SK-N-SH treated with all-trans-retinoic acid at 6 μM for 48 hours (cell line): ENCODE measurements around the gene PRKCZ.

ENCODE experiments used
- ATAC-seq: fragments of 200-7000 bp; cut with Tn5 transposase; 3 replicates; pipeline ENCODE4 v1.9.1; 2020; ENCODE audit warnings: mild to moderate bottlenecking, moderate library complexity
- ARNTL ChIP-seq: fragments of 450-650 bp; formaldehyde crosslinking; IDR thresholded peaks from 2 replicates; pipeline ENCODE4 v1.5.0; 2020; ENCODE audit warnings: low read depth, mild to moderate bottlenecking, moderate library complexity, borderline replicate concordance
- CSDC2 ChIP-seq: fragments of 250-450 bp; sonication (Bioruptor Pico); IDR thresholded peaks from 2 replicates; pipeline ENCODE4 v1.5.0; 2020; ENCODE audit warnings: mild to moderate bottlenecking, moderate library complexity
- GLIS3 ChIP-seq: fragments of 250-450 bp; sonication (Bioruptor Pico); IDR thresholded peaks from 2 replicates; pipeline ENCODE4 v1.5.0; 2020; ENCODE audit warnings: mild to moderate bottlenecking, moderate library complexity
- ISL1 ChIP-seq: fragments of 250-450 bp; sonication (Bioruptor Pico); IDR thresholded peaks from 2 replicates; pipeline ENCODE4 v2.1.2; 2022; ENCODE audit warnings: mild to moderate bottlenecking, moderate library complexity
- OSR1 ChIP-seq: fragments of 250-450 bp; sonication (Bioruptor Pico); IDR thresholded peaks from 2 replicates; pipeline ENCODE4 v1.8.0; 2022; ENCODE audit warnings: moderate library complexity, mild to moderate bottlenecking, inconsistent platforms
- RARB ChIP-seq: fragments of 250-450 bp; sonication (Bioruptor Pico); IDR thresholded peaks from 2 replicates; pipeline ENCODE4 v1.8.0; 2021; ENCODE audit warnings: mild to moderate bottlenecking, moderate library complexity
- SNAI2 ChIP-seq: fragments of 250-450 bp; sonication (Bioruptor Pico); IDR thresholded peaks from 2 replicates; pipeline ENCODE4 v1.5.0; 2020; ENCODE audit warnings: mild to moderate bottlenecking, moderate library complexity
- TCF4 ChIP-seq: fragments of 250-450 bp; sonication (Bioruptor Pico); IDR thresholded peaks from 2 replicates; pipeline ENCODE4 v1.8.0; 2021; ENCODE audit warnings: mild to moderate bottlenecking, moderate library complexity, borderline replicate concordance
- TOX ChIP-seq: fragments of 250-450 bp; sonication (Bioruptor Pico); IDR thresholded peaks from 2 replicates; pipeline ENCODE4 v1.8.0; 2021; ENCODE audit warnings: mild to moderate bottlenecking, moderate library complexity, borderline replicate concordance
- ZFP3 ChIP-seq: fragments of 250-450 bp; sonication (Bioruptor Pico); IDR thresholded peaks from 2 replicates; pipeline ENCODE4 v1.5.0; 2020; ENCODE audit warnings: mild to moderate bottlenecking, moderate library complexity
- ZFP30 ChIP-seq: fragments of 450-650 bp; formaldehyde crosslinking; IDR thresholded peaks from 2 replicates; pipeline ENCODE4 v1.5.0; 2022; ENCODE audit warnings: mild to moderate bottlenecking, moderate library complexity
- ZNF565 ChIP-seq: fragments of 450-650 bp; formaldehyde crosslinking; conservative IDR thresholded peaks from 2 replicates; pipeline ENCODE4 v1.5.0; 2020; ENCODE audit warnings: low read depth, mild to moderate bottlenecking, moderate library complexity
- ZNF70 ChIP-seq: fragments of 450-650 bp; formaldehyde crosslinking; IDR thresholded peaks from 2 replicates; pipeline ENCODE4 v1.5.0; 2020; ENCODE audit warnings: mild to moderate bottlenecking, moderate library complexity
- ZNF8 ChIP-seq: fragments of 450-650 bp; formaldehyde crosslinking; IDR thresholded peaks from 2 replicates; pipeline ENCODE4 v1.5.0; 2020; ENCODE audit warnings: mild to moderate bottlenecking, moderate library complexity
- TF ChIP-seq, protein P1 (sequence below): fragments of 250-450 bp; sonication (Bioruptor Pico); IDR thresholded peaks from 2 replicates; pipeline ENCODE4 v1.5.1; 2021; ENCODE audit warnings: mild to moderate bottlenecking, moderate library complexity
- TF ChIP-seq, protein P2 (sequence below): fragments of 250-450 bp; sonication (Bioruptor Pico); IDR thresholded peaks from 2 replicates; pipeline ENCODE4 v1.5.0; 2020; ENCODE audit warnings: mild to moderate bottlenecking, moderate library complexity
- TF ChIP-seq, protein P3 (sequence below): fragments of 250-450 bp; sonication (Bioruptor Pico); IDR thresholded peaks from 2 replicates; pipeline ENCODE4 v1.8.0; 2020; ENCODE audit warnings: mild to moderate bottlenecking, moderate library complexity, borderline replicate concordance
- TF ChIP-seq, protein P4 (sequence below): fragments of 250-450 bp; sonication (Bioruptor Pico); IDR thresholded peaks from 2 replicates; pipeline ENCODE4 v1.8.0; 2021; ENCODE audit warnings: low read depth, mild to moderate bottlenecking, moderate library complexity, borderline replicate concordance

Gene PRKCZ

DNA sequence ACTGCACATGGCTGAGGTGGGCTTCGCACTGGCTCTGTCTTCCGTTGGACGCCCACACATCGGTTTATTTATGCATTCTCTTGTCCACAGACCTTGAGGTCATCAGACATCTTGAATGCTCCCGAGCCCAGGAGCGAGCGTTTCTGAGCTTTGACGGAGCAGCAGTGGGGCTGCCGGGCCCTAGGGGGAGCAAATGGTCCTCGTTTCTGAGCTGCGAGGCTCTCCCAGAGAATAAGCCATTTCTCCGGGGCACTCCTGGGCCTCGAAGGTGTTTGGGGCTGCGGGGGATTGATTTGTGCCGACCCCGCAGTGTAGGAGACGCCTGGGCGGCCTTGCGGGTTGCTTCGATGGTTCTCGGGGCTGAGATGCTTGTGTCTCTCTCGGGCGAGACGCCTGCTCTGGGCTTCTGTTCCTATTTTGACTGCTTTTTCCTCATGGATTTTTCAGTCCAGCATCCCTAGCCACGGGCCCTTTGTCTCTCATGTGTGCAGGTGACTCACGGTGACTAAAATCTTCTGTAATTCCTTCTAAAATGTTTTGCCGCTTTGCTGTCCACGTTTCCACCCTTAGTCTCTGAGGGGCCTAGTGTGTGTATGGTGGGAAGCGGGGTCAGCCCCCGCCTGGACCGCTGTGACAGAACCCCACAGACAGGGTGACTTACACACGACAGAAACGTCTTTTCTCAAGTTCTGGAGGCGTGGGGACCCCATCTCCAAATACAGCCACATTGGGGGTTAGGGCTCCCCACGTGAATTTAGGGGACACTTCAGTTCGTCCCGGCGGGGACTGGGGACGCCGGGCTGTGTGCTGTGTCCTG, 82.2 kb downstream of the PRKCZ start:
- peak; percentile 65 for ATAC-seq
- TF ChIP-seq, protein P1, sequence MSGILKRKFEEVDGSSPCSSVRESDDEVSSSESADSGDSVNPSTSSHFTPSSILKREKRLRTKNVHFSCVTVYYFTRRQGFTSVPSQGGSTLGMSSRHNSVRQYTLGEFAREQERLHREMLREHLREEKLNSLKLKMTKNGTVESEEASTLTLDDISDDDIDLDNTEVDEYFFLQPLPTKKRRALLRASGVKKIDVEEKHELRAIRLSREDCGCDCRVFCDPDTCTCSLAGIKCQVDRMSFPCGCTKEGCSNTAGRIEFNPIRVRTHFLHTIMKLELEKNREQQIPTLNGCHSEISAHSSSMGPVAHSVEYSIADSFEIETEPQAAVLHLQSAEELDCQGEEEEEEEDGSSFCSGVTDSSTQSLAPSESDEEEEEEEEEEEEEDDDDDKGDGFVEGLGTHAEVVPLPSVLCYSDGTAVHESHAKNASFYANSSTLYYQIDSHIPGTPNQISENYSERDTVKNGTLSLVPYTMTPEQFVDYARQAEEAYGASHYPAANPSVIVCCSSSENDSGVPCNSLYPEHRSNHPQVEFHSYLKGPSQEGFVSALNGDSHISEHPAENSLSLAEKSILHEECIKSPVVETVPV: no peak
- no peak for TF ChIP-seq OSR1 (CRISPR knock-in tag)
- TF ChIP-seq ZNF70 (CRISPR knock-in tag): no peak
- no peak for TF ChIP-seq GLIS3
- TF ChIP-seq ZFP3 (CRISPR knock-in tag): no peak
- TF ChIP-seq TOX (CRISPR knock-in tag): no peak
- TF ChIP-seq ISL1 (CRISPR knock-in tag): no peak
- TF ChIP-seq, protein P2, sequence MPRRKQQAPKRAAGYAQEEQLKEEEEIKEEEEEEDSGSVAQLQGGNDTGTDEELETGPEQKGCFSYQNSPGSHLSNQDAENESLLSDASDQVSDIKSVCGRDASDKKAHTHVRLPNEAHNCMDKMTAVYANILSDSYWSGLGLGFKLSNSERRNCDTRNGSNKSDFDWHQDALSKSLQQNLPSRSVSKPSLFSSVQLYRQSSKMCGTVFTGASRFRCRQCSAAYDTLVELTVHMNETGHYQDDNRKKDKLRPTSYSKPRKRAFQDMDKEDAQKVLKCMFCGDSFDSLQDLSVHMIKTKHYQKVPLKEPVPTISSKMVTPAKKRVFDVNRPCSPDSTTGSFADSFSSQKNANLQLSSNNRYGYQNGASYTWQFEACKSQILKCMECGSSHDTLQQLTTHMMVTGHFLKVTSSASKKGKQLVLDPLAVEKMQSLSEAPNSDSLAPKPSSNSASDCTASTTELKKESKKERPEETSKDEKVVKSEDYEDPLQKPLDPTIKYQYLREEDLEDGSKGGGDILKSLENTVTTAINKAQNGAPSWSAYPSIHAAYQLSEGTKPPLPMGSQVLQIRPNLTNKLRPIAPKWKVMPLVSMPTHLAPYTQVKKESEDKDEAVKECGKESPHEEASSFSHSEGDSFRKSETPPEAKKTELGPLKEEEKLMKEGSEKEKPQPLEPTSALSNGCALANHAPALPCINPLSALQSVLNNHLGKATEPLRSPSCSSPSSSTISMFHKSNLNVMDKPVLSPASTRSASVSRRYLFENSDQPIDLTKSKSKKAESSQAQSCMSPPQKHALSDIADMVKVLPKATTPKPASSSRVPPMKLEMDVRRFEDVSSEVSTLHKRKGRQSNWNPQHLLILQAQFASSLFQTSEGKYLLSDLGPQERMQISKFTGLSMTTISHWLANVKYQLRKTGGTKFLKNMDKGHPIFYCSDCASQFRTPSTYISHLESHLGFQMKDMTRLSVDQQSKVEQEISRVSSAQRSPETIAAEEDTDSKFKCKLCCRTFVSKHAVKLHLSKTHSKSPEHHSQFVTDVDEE (CRISPR knock-in tag): no peak

DNA sequence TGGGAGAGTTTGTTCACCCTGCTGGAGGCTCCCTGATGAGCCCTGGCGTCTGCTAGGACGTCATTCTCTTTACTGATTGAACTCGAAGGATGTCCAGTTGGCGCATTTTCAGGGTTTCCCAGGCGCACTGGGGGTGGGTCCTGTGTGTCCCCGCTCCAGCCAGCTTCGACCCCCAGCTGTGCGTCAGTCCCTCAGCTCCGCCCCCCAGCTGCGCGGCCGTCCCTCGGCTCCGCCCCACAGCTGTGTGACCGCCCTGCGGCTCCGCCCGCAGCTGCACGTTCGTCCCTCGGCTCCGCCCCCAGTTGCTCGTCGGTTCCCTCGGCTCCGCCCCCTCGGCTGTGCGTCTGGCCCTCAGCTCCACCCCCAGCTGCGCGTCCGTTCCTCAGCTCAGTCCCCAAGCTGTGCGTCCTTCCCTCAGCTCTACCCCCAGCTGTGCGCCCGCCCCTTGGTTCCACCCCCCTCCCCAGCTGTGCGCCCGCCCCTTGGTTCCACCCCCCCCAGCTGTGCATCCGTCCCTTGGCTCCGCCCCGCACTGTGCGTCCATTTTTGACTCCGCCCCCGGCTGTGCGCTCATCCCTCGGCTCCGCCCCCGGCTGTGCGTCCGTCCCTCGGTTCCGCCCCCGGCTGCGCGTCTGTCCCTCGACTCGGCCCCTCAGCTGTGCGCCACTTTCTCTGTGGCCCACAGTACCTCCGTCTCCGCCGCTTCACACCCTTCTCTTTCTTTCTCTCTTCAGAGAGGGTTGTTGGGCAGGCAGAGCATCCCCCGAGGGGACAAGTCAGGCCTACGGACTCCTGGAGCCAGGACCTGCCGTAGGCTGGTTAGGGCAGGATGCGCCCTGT, 83.0 kb downstream of the PRKCZ start:
- TF ChIP-seq ZNF565 (no peak), SNAI2 (CRISPR knock-in tag) (no peak), GLIS3 (no peak), TCF4 (no peak), CSDC2 (CRISPR knock-in tag) (no peak), ISL1 (CRISPR knock-in tag) (no peak), RARB (CRISPR knock-in tag) (no peak), ZNF8 (CRISPR knock-in tag) (no peak), ZFP30 (CRISPR knock-in tag) (no peak), OSR1 (CRISPR knock-in tag) (no peak), ZFP3 (CRISPR knock-in tag) (no peak), ZNF70 (CRISPR knock-in tag) (no peak)
- TF ChIP-seq, protein P2 (CRISPR knock-in tag): no peak
- TF ChIP-seq, protein P3, sequence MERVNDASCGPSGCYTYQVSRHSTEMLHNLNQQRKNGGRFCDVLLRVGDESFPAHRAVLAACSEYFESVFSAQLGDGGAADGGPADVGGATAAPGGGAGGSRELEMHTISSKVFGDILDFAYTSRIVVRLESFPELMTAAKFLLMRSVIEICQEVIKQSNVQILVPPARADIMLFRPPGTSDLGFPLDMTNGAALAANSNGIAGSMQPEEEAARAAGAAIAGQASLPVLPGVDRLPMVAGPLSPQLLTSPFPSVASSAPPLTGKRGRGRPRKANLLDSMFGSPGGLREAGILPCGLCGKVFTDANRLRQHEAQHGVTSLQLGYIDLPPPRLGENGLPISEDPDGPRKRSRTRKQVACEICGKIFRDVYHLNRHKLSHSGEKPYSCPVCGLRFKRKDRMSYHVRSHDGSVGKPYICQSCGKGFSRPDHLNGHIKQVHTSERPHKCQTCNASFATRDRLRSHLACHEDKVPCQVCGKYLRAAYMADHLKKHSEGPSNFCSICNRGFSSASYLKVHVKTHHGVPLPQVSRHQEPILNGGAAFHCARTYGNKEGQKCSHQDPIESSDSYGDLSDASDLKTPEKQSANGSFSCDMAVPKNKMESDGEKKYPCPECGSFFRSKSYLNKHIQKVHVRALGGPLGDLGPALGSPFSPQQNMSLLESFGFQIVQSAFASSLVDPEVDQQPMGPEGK (CRISPR knock-in tag): no peak
- TF ChIP-seq, protein P4, sequence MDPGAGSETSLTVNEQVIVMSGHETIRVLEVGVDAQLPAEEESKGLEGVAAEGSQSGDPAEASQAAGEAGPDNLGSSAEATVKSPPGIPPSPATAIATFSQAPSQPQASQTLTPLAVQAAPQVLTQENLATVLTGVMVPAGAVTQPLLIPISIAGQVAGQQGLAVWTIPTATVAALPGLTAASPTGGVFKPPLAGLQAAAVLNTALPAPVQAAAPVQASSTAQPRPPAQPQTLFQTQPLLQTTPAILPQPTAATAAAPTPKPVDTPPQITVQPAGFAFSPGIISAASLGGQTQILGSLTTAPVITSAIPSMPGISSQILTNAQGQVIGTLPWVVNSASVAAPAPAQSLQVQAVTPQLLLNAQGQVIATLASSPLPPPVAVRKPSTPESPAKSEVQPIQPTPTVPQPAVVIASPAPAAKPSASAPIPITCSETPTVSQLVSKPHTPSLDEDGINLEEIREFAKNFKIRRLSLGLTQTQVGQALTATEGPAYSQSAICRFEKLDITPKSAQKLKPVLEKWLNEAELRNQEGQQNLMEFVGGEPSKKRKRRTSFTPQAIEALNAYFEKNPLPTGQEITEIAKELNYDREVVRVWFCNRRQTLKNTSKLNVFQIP: no peak
- peak; percentile 93 for ATAC-seq

DNA sequence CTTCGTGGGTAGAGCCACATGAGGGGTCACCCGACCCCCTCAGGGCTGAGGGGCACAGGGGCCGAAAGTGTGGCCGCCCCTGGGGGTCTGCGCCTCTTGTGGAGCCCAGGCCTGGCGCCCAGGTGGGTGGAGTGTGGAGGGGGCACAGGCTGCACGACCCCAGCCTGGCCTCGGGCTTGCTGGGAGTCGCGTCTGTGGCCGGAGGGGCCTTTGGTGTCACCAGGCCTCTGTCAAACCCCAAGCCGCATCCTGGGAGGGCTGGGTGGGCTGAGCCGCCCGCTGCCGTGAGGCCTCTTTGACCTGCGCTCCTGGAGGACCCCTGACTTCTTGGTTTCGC, 83.6 kb downstream of the PRKCZ start:
- no peak for ATAC-seq
- TF ChIP-seq ARNTL (CRISPR knock-in tag): no peak
